Measurements from ENCODE around the gene CELF1. TPM values are rescaled to one million over a fixed set of nuclear protein-coding genes. Genes with fewer than 3 reads are reported as not detected.

The CELF1 gene
- total and polyA plus RNA-seq, 2 experiments from 2014 or later: 124 to 233 TPM

- no peaks in the 10 kb centered on the region for H4K20me1 ChIP-seq (replicated peaks; ENCODE audit: insufficient read depth)
- Mint-ChIP-seq H3K36me3 (ENCODE audit: low read depth) (no peaks in the 10 kb centered on the region), H3K4me3 (no peak within 1 kb of the TSS), H3K27me3 (ENCODE audit: insufficient read depth, low read depth, poor library complexity) (no peaks in the 10 kb centered on the region), H3K4me1 (no peaks in the 10 kb centered on the region), H3K27ac (no peak within 1 kb of the TSS), H3K9me3 (peaks cover 2% of the 10 kb centered on the region; the same call in 1 of the 3 replicates)
- H3K4me3 ChIP-seq: no peak within 1 kb of the TSS
- H3K4me1 ChIP-seq (ENCODE audit: insufficient read depth): no peaks in the 10 kb centered on the region
- H3K36me3 ChIP-seq (ENCODE audit: insufficient read depth): no peaks in the 10 kb centered on the region
- no peaks in the 10 kb centered on the region for H3K27me3 ChIP-seq (ENCODE audit: insufficient read depth)
- H2AFZ ChIP-seq: no peak within 1 kb of the TSS
- H3F3A ChIP-seq (replicated peaks; ENCODE audit: low read depth): no peaks in the 10 kb centered on the region
- H3K27ac ChIP-seq (ENCODE audit: low read depth): no peak within 1 kb of the TSS
- no peaks in the 10 kb centered on the region for H3K9me2 ChIP-seq (ENCODE audit: insufficient read depth)
- H3K79me2 ChIP-seq (replicated peaks; ENCODE audit: insufficient read depth): no peaks in the 10 kb centered on the region
- no peak within 1 kb of the TSS for H3K4me2 ChIP-seq
- no peak for TF ChIP-seq EZH2 (IDR thresholded peaks at IDR 0.05; ENCODE audit: low read depth, unreplicated experiment)
- TF ChIP-seq POLR2AphosphoS5 (IDR thresholded peaks at IDR 0.05; ENCODE audit: low read depth): no peak
- no peak for TF ChIP-seq EZH2phosphoT487 (IDR thresholded peaks at IDR 0.05; ENCODE audit: unreplicated experiment)
- TF ChIP-seq REST (IDR thresholded peaks at IDR 0.05; ENCODE audit: unreplicated experiment): no peak
- no peak for TF ChIP-seq ZNF114 (CRISPR knock-in tag; IDR thresholded peaks at IDR 0.05)
- no peak for TF ChIP-seq JUNB (IDR thresholded peaks at IDR 0.05; ENCODE audit: unreplicated experiment)
- no peak for TF ChIP-seq STAT1 (IDR thresholded peaks at IDR 0.05; ENCODE audit: unreplicated experiment)
- TF ChIP-seq ZNF331 (CRISPR knock-in tag; IDR thresholded peaks at IDR 0.05; ENCODE audit: low read depth): no peak
- TF ChIP-seq NANOG (IDR thresholded peaks at IDR 0.05; ENCODE audit: borderline replicate concordance): no peak
- TF ChIP-seq, protein P1, sequence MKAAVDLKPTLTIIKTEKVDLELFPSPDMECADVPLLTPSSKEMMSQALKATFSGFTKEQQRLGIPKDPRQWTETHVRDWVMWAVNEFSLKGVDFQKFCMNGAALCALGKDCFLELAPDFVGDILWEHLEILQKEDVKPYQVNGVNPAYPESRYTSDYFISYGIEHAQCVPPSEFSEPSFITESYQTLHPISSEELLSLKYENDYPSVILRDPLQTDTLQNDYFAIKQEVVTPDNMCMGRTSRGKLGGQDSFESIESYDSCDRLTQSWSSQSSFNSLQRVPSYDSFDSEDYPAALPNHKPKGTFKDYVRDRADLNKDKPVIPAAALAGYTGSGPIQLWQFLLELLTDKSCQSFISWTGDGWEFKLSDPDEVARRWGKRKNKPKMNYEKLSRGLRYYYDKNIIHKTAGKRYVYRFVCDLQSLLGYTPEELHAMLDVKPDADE (IDR thresholded peaks at IDR 0.05): no peak
- TF ChIP-seq CTCF (conservative IDR thresholded peaks at IDR 0.05; ENCODE audit: low read depth in 2 of 2): no peak
- TF ChIP-seq CREB1 (CRISPR knock-in tag; IDR thresholded peaks at IDR 0.05; ENCODE audit: low read depth): no peak
- DNase-seq (ENCODE audit: low spot score) (no peak), ATAC-seq (peak; percentile 43)
Observed at GRCh38 chr11:47448566-47449427, 104.1 kb downstream of the CELF1 start, which contains the start of gene RAPSN. RAPSN (minus strand) TSS chr11:47449136; CDS start chr11:47448964, 172 bp downstream.

All from GM23338 (cell line).